Upper lobe of right lung (tissue), 1 donor: ENCODE results near the gene ADGRV1. TPM values are rescaled to one million over a fixed set of nuclear protein-coding genes. Genes with fewer than 3 reads are reported as not detected.
A peak's percentile ranks its signal among the peaks of the same experiment; 100 is the strongest.

Experiments used
- ATAC-seq: fragments of 200-7000 bp; cut with Tn5 transposase; one replicate; pipeline ENCODE4 v1.9.1; 2020; ENCODE audit warnings: mild to moderate bottlenecking, moderate library complexity
- DNase-seq: peaks from one replicate; pipeline ENCODE4 v3.0.0-alpha.2; 2020
- H3K27ac ChIP-seq: fragments of 200-600 bp; one replicate; pipeline ENCODE4 v1.8.0; 2022
- H3K27me3 ChIP-seq: fragments of 200-600 bp; one replicate; pipeline ENCODE4 v1.8.0; 2022; ENCODE audit warnings: mild to moderate bottlenecking
- H3K36me3 ChIP-seq: fragments of 200-600 bp; one replicate; pipeline ENCODE4 v1.8.0; 2022
- H3K4me1 ChIP-seq: fragments of 200-600 bp; one replicate; pipeline ENCODE4 v1.8.0; 2022
- H3K4me3 ChIP-seq: fragments of 200-600 bp; one replicate; pipeline ENCODE4 v1.8.0; 2022; ENCODE audit warnings: mild to moderate bottlenecking
- H3K9me3 ChIP-seq: fragments of 200-600 bp; one replicate; pipeline ENCODE4 v1.8.0; 2022
- CTCF ChIP-seq: fragments of 200-600 bp; IDR thresholded peaks from one replicate; pipeline ENCODE4 v1.8.0; 2022; ENCODE audit warnings: antibody characterized with exemption
- intact Hi-C: fragments of 100-400 bp; cut with DNase I; formaldehyde crosslinking; loops from one replicate; pipeline ENCODE4 v1.11.0; 2022
- total RNA-seq: library from RNA; stranded (reverse); fragmentation: NEBNext Ultra II Directional; extraction: Animal tissue kit (Norgen Biotek cat#: 25700); gene quantifications from one replicate; pipeline ENCODE4 v1.2.1, GENCODE V29; 2021
- donor health status: DM: no; HTN: yes; CAD: no; lungs with severe emphysema.

ADGRV1 gene
- total RNA-seq, 1 donor from 2014 or later = 47.1 TPM

GRCh38 chr5:91069364-91069763, 510.8 kb downstream of the ADGRV1 start:
- TF ChIP-seq CTCF = no peak
- Histone ChIP-seq H3K9me3 (no peaks in the 10 kb centered on the region), H3K4me3 (no peak overlapping the region), H3K4me1 (no peaks in the 10 kb centered on the region), H3K27me3 (no peaks in the 10 kb centered on the region), H3K36me3 (no peaks in the 10 kb centered on the region), H3K27ac (no peak overlapping the region)
- no peak for ATAC-seq
- intact Hi-C loops = no loop called here
- no peak for DNase-seq

GRCh38 chr5:91070761-91071550, 512.4 kb downstream of the ADGRV1 start:
- intact Hi-C loops = no loop called here
- no peak for TF ChIP-seq CTCF
- Histone ChIP-seq H3K27ac (no peak overlapping the region), H3K36me3 (no peaks in the 10 kb centered on the region), H3K4me1 (no peaks in the 10 kb centered on the region), H3K27me3 (no peaks in the 10 kb centered on the region), H3K9me3 (no peaks in the 10 kb centered on the region), H3K4me3 (no peak overlapping the region)
- no peak for DNase-seq
- no peak for ATAC-seq

GRCh38 chr5:91072881-91073280, 514.3 kb downstream of the ADGRV1 start:
- H3K9me3 ChIP-seq = no peaks in the 10 kb centered on the region
- no peaks in the 10 kb centered on the region for H3K27me3 ChIP-seq
- intact Hi-C loops = no loop called here
- ATAC-seq (no peak), DNase-seq (no peak)
- TF ChIP-seq CTCF = no peak
- H3K4me3 ChIP-seq = no peak overlapping the region
- H3K27ac ChIP-seq = no peak overlapping the region
- no peaks in the 10 kb centered on the region for H3K4me1 ChIP-seq
- no peaks in the 10 kb centered on the region for H3K36me3 ChIP-seq

- DNase-seq (no peak), ATAC-seq (peak; percentile 86)
- H3K36me3 ChIP-seq = no peaks in the 10 kb centered on the region
- H3K27ac ChIP-seq = no peak overlapping the region
- intact Hi-C loops = no loop called here
- no peaks in the 10 kb centered on the region for H3K9me3 ChIP-seq
- no peak overlapping the region for H3K4me3 ChIP-seq
- TF ChIP-seq CTCF = peak; percentile 22
- H3K27me3 ChIP-seq = no peaks in the 10 kb centered on the region
- H3K4me1 ChIP-seq = peaks cover 6% of the 10 kb centered on the region
These were observed 516.0 kb downstream of the ADGRV1 start for GRCh38 chr5:91074615-91075014.

- Histone ChIP-seq H3K9me3 (no peaks in the 10 kb centered on the region), H3K36me3 (no peaks in the 10 kb centered on the region), H3K4me3 (no peak overlapping the region), H3K27me3 (no peaks in the 10 kb centered on the region), H3K27ac (no peak overlapping the region), H3K4me1 (peaks cover 6% of the 10 kb centered on the region)
- no peak for DNase-seq
- ATAC-seq = peak; percentile 21
- no peak for TF ChIP-seq CTCF
- intact Hi-C loops = no loop called here
These were observed 517.5 kb downstream of the ADGRV1 start for GRCh38 chr5:91076138-91076537.
